ENCODE results near the gene PSMB10. TPM values are rescaled to one million over a fixed set of nuclear protein-coding genes. Genes with fewer than 3 reads are reported as not detected.
A peak's percentile ranks its signal among the peaks of the same experiment; 100 is the strongest.

Gene PSMB10
- total RNA-seq, 1 donor from 2014 or later: 1.2 TPM

DNA sequence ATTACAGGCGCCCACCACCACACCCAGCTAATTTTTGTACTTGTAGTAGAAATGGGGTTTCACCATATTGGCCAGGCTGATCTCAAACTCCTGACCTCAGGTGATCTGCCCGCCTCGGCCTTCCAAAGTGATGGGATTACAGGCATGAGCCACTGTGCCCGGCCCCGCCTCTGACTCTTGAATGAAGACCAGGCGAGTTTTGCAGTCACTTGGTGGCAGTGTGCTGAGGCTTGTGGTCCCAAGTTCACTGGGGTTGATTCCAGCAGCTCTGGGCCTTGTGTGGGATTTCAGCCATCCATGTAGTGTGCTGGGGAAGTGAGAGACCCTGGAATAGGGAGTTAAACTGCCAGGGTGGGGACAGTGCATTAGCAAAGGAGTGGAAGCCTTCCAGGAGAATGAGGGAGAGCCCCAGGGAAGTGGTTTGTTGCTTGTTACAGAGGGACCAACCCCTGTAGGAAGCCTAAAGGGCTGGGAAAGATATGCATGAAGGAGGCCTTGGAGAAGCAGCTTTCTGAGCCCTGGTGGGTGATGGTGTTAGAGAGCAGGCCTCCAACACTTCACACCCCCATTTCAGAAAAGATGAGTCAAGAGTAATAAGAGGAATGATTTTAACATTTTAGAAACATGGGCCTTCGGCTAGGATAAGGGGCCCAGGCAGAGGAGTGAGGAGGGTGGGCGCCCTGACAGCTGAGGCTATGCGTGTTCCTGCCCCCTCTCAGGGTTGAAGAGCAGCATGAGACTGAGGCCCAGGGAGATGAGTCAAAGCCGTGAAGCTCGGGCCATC, 29.1 kb downstream of the PSMB10 start:
- no peaks in the 10 kb centered on the region for H3K4me1 ChIP-seq
- H2AFZ ChIP-seq (replicated peaks): no peak overlapping the region
- H3K79me2 ChIP-seq (ENCODE audit: low read depth): no peaks in the 10 kb centered on the region
- TF ChIP-seq CTCF (IDR thresholded peaks at IDR 0.05) (no peak), EZH2phosphoT487 (IDR thresholded peaks at IDR 0.05) (no peak), EZH2 (IDR thresholded peaks at IDR 0.05) (no peak)
- no peak for DNase-seq (ENCODE audit: low spot score)
- Mint-ChIP-seq H3K4me3 (no peak overlapping the region), H3K9me3 (no peaks in the 10 kb centered on the region), H3K4me1 (peaks cover 5% of the 10 kb centered on the region), H3K27me3 (ENCODE audit: insufficient read depth, low read depth) (no peaks in the 10 kb centered on the region), H3K27ac (peak overlapping the region; percentile 78), H3K36me3 (peaks cover 8% of the 10 kb centered on the region)
- H3K4me3 ChIP-seq: no peak overlapping the region
- no peaks in the 10 kb centered on the region for H3F3A ChIP-seq (ENCODE audit: low read depth)
- no peak overlapping the region for H3K4me2 ChIP-seq
- H4K20me1 ChIP-seq (ENCODE audit: low read depth): peaks cover 16% of the 10 kb centered on the region
- no peaks in the 10 kb centered on the region for H3K27me3 ChIP-seq
- no peaks in the 10 kb centered on the region for H3K9me3 ChIP-seq (ENCODE audit: low read depth)
- no peak overlapping the region for H3K9ac ChIP-seq
- no peaks in the 10 kb centered on the region for H3K36me3 ChIP-seq
- no peak overlapping the region for H3K27ac ChIP-seq

GRCh38 chr16:67902831-67903230, 33.8 kb downstream of the PSMB10 start:
- H3K27ac Mint-ChIP-seq: no peak overlapping the region
- DNase-seq (ENCODE audit: low spot score): no peak
- Histone ChIP-seq H3K4me3 (no peak overlapping the region), H3K4me1 (no peaks in the 10 kb centered on the region), H3F3A (ENCODE audit: low read depth) (no peaks in the 10 kb centered on the region), H3K27ac (no peak overlapping the region), H3K36me3 (no peaks in the 10 kb centered on the region), H3K79me2 (ENCODE audit: low read depth) (peaks cover 24% of the 10 kb centered on the region), H3K4me2 (no peak overlapping the region), H3K9me3 (ENCODE audit: low read depth) (no peaks in the 10 kb centered on the region), H2AFZ (replicated peaks) (no peak overlapping the region), H3K27me3 (no peaks in the 10 kb centered on the region), H4K20me1 (ENCODE audit: low read depth) (peaks cover 45% of the 10 kb centered on the region), H3K9ac (no peak overlapping the region)
- no peaks in the 10 kb centered on the region for H3K4me1 Mint-ChIP-seq
- peaks cover 3% of the 10 kb centered on the region for H3K36me3 Mint-ChIP-seq
- H3K27me3 Mint-ChIP-seq (ENCODE audit: insufficient read depth, low read depth): peaks cover 2% of the 10 kb centered on the region
- no peaks in the 10 kb centered on the region for H3K9me3 Mint-ChIP-seq
- no peak for TF ChIP-seq CTCF (IDR thresholded peaks at IDR 0.05)
- TF ChIP-seq EZH2phosphoT487 (IDR thresholded peaks at IDR 0.05): no peak
- TF ChIP-seq EZH2 (IDR thresholded peaks at IDR 0.05): no peak
- H3K4me3 Mint-ChIP-seq: no peak overlapping the region

- H3K27me3 ChIP-seq: no peaks in the 10 kb centered on the region
Measured at GRCh38 chr16:67901734-67902133, 34.9 kb downstream of the PSMB10 start.

More at GRCh38 chr16:67901734-67902133, 34.9 kb downstream of the PSMB10 start:
- Histone ChIP-seq H3F3A (ENCODE audit: low read depth) (no peaks in the 10 kb centered on the region), H3K27ac (no peak overlapping the region), H2AFZ (replicated peaks) (no peak overlapping the region), H3K4me1 (no peaks in the 10 kb centered on the region), H3K9ac (no peak overlapping the region), H3K36me3 (no peaks in the 10 kb centered on the region), H3K9me3 (ENCODE audit: low read depth) (no peaks in the 10 kb centered on the region), H3K4me2 (no peak overlapping the region), H4K20me1 (ENCODE audit: low read depth) (peaks cover 49% of the 10 kb centered on the region), H3K4me3 (no peak overlapping the region), H3K79me2 (ENCODE audit: low read depth) (peaks cover 35% of the 10 kb centered on the region)
- Mint-ChIP-seq H3K4me1 (no peaks in the 10 kb centered on the region), H3K9me3 (no peaks in the 10 kb centered on the region), H3K4me3 (no peak overlapping the region), H3K27me3 (ENCODE audit: insufficient read depth, low read depth) (peaks cover 2% of the 10 kb centered on the region), H3K27ac (no peak overlapping the region), H3K36me3 (peaks cover 6% of the 10 kb centered on the region)
- no peak for TF ChIP-seq CTCF (IDR thresholded peaks at IDR 0.05)
- no peak for TF ChIP-seq EZH2 (IDR thresholded peaks at IDR 0.05)
- DNase-seq (ENCODE audit: low spot score): no peak
